Pulmonary artery endothelial cell (primary cell): Measurements from ENCODE around the gene ATP5F1E. TPM values are rescaled to one million over a fixed set of nuclear protein-coding genes. Genes with fewer than 3 reads are reported as not detected.
"Not testable (repeated sequence)": the region's sequence is repeated elsewhere in the genome, so short reads cannot be mapped to it uniquely, and the experiment has no call there.

Experiments
- DNase-seq: peaks from one replicate; pipeline ENCODE4 v3.0.0-alpha.2; 2011; ENCODE audit warnings: low read depth, low spot score
- total RNA-seq: library from RNA; depleted of rRNA; stranded (reverse); fragments of >200 nt; gene quantifications from 2 replicates; pipeline ENCODE4 v1.2.3, GENCODE V29; 2014

Gene ATP5F1E
- total RNA-seq, 1 donor from 2014 or later = 34.8 TPM

DNA sequence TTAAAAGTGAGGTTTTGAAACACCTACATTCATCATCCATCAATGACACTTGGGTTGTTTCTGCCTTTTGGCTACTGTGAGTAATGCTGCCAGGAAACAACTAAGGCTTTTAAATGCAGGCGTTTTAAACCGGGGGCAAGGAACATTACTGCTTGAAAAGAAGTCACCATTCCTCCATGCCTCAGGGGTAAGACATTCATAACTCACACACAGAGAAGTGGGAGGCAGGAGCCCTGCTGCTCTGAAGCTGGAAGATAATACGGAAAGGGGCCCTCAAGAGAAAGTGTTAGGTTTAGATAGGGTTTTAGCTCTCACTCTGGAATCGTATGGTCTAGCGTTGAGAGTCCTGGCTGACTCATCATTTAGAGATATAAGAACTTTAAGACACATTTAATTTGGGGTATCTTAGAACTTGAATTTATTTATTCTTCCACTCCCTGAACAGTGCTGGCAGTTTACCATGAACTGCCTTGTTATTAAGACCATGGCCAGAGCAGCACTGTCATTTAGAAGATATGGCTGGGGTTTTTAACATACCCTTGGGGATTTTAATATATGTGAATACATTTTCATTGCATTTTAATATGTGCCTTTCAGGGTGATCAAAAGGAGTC lies 11.1 kb downstream of the ATP5F1E start:
- DNase-seq = no peak

DNA sequence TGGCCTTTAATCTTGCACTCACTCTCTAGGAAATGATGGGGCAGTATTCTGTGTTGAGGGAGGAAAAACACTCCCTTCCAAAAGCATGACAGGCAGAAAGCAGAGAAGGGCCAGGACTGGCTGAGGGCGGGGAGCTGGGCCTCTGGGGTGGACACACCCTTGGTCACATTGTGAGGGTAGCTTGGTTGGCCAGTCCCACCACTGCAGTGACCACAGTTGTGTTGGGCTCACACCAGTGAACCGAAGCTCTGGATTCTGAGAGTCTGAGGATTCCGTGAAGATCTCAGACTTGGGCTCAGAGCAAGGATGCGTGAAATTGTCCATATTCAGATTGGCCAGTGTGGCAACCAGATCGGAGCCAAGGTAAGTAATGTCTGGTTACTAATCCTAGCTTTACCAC lies 12.9 kb downstream of the ATP5F1E start, which contains the start of gene TUBB1:
TSS of gene TUBB1 (plus strand) at position 213 of the 400 bp plus-strand sequence. CDS start at position 307, 94 bp downstream.
- DNase-seq = no peak

DNA sequence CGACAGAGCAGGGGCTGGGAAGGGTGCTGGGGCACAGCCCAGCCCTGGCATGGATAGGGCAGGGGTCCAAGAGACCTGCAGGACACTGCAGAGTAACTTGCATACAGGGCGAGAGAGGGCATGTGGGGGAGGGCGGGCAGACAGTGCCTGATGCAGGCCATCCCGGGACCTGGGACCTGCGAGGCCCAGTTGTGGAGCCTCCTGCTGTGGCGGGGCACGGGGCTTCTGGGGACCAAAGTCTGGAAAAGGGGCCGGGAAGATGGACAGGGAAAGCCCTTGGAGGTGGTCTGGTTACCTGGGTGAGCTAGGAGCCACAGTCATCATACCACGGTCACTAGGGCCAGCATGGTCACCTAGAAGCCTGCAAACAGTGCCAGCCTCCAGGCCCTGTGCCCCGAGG lies 13.3 kb downstream of the ATP5F1E start:
- no peak for DNase-seq

DNA sequence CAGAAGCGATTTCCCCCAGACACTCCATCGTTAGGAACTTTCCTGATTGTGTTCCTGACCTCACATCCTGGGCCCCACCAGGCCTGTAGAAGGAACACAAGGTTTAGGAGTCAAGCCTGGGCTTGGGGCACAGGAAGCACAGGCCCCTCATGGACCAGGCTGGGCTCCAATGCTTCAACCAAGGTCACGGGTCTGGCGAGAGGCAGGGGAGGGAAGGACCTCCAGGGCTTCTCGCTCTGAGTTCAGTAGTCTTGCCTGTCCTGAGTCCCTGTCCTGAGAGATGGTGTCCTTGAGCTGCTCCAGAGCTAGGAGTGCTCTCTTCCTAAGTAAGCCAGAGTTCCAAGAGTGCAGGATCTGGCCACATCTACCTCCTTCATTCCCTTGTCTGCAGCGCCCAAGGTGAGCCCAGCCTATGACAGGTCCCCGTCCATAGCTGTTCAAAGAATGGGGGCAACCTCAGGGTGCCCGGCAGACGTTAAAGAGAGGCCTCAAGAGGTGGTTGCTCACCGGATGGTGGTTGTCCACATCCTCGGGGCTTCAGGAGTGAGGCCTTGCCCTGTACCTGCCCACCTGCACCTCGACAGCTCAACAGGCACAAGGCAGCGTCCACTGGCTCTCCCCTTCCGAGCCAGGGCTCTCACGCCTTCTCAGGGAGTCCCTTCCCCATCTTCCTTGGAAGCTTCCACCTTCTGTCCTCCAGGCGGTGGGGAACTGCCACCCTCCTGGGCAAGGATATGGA lies 14.5 kb downstream of the ATP5F1E start:
- no peak for DNase-seq

DNA sequence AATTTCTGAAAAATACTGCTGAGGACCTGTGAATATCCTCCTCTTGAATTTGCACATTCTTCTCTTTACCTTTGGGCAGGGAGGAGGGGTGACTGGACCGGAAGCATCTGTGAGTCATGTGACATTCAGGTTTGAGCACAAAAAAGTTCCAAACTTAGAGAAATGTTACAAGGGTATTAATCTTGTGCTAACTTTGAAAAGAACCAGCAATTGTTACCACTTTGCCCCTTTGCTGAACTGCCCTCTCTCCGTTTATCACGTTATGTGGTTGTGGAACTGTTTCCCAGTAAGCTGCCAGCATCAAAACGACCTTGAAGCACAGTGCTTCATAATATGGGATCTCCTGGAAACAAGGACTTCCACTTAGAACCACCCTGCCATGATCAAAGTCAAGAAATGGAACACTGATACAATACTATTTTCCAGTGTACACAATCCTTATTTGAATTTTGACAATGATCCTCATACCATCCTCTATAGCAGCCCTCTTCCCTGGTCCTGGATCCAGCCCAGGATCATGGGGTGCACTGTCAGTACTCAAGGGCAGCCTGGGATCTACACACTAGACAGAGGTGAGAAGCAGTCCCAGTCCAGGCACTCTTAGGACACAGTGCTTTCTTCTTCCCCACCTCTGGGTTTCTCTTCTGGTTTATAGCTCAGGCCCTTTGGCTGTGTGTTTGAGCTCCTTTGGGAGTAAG lies 15.2 kb downstream of the ATP5F1E start:
- no peak for DNase-seq

DNA sequence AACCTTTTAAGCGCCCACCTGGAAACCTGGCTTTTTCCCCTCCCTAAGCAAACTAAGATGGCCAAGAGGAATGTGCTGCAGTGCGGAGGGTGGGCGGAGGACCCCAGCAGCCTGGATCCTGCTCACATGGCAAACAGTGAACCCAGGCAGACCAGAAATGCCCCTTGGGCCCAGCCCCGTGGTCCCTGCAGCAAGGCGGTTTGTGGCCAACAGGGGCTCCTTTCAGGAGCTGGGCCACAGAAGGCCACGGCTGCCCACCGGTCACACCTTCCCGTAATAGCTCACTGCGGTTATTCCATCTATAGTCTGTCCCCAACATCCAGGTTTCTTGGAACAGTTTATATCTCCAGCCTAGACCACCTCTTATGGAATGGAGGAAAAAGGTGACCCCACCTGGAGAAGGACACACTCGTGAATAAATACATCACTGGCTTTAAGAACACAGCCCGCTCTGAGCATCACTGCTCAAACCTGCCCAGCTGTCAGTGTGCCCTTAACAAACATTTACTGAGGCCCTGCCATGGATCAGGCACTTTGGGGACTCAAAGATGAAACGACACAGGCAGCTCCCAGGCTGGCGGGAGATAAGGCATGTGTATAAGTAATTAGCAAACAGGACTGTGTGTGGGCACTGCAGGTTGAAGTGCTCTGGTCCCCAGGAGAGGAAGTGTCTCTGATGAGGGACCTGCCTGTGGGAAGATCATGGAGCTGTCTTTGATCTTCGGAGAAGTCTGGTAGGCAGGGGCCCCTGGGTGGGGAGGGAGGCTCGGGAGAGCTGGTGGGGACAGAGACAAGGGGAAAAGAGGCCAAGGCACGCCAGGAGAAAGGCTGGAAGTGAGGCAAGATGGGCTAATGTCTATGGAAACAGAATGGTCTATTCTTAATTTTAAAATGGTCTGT lies 16.1 kb downstream of the ATP5F1E start:
- DNase-seq = no peak

DNA sequence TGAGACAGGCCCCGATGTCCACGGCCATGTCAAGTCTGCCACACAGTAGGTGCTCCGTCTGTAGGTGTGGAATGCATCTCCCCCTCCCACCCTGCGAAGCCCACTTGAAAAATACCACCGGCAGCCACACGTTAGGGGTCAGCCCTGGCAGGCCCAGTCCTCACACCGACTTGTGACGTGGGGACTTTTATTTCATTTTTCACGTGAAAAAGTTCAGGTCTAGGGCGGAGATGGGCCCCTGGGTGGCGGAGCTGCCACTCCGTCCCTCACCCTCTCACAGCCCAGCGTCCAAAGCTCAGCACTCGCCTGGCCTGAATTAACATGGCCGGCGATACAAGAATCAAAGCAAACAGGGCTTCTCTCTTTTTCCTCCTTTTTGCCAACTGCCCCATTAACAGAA lies 16.7 kb downstream of the ATP5F1E start:
- no peak for DNase-seq

DNA sequence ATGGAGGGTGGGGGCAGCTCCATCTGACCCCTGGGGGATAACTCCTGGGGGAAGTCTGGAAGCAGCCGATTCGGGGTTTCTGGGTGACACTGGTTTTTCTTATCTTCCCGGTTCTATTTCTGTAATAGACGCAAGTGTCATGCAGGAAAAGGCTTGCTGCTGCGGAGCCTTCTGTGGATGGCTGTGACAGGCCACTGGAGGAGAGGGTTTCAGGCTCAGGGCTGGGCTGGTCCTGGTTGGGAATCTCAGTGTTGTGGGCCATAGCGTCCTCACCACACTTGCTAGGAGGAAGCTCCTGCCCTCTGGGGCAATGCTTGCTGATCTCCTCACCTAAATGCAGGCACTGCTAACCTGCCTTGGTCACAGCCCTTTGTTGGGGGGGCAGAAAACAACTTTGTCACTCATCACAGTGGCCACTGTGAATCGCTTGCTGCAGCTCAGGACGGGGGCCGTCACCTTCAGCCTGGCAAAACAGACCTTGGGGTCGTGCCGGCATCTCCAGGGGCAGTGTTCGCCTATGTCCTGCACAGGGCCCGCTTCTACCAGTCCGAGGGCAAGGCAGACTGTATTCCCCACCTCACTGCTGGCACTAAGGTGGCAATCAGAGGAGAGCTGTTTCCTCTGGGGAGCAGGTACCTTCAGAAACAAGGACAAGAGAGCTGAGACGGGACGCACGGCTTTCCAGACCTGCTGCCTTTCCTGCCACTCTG lies 17.3 kb downstream of the ATP5F1E start:
- no peak for DNase-seq

DNA sequence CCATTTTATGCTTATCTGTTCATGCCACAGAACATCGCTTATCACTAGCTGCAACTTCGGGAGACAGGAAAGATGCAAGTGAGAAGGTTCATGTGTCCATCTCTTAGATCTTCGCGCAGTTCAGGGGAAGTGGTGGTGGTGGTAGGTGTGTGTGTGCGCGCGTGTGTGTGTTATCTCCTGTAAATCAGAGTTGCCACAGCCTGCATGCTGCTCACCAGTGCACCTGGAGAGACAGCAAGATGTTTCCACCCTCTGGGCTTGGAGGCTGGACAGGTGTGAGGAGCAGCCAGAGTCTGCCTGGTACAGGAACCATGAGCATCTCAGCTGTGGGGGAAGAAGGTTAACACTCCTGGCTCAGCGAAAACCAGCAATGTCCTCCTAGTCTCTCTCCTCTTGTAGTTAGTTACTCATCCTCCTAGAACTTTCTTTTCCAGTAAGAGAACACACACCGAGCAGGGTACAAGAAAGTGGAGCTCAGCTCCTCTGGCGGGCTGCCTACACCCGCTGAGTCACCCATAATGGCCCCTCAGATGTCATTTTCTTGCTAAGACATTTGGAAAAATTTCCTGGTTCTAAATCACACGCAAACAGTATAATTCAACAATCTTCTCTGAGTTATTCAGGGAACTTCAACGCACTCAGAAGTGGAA lies 18.1 kb downstream of the ATP5F1E start:
- DNase-seq = no peak

DNA sequence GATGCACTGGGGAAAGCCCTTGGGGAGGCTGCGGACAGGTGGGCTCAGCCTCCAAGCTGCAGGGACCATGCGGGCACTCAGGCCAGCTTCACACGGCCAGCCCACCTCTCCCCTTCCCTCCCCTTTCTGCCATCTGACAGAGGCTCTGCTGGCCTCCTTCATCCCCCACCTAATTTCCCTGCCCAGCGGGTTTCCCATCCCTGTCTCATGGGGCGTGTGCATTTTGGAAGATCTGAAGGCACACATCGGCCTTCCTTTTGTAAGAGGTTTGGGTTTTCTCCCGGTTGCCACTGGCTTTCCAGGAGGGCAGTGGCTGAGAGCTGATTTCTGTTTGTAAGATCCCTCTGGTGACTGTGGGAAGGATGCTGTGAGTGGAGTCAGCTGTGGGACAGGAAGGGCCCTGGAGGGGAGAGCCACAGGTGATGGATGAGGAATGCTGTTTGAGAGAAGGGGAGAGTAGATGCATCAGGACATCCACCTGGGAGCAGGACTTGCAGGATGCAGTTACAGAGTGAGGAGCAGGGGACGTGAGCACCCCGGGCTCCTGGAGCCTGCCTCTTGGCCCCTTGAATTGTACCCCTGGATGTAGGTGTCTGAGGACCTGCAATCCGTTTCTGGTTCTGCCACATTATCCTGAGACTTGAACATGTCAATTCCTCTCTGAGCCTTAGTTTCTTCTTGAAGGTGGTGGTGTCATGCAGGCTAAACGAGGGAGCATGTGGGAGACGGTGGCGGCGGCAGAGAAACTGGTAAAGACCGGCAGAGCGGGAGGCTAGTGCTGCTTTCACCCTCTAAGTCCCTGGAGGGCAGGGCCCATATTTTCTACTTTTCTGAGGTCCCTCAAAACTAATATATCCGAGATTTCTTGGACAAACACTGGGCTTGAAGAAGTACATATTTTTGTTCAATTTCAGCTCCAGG lies 18.8 kb downstream of the ATP5F1E start:
- DNase-seq = no peak

DNA sequence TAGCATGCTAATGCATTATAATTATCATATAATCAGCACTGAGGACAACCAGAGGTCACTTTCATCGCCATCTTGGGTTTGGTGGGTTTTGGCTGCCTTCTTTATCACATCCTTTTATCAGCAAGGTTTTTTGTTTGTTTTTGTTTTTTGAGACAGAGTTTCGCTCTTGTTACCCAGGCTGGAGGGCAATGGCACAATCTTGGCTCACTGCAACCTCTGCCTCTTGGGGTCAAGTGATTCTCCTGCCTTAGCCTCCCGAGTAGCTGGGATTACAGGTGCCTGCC lies 20.3 kb downstream of the ATP5F1E start:
- DNase-seq = not testable (repeated sequence)

DNA sequence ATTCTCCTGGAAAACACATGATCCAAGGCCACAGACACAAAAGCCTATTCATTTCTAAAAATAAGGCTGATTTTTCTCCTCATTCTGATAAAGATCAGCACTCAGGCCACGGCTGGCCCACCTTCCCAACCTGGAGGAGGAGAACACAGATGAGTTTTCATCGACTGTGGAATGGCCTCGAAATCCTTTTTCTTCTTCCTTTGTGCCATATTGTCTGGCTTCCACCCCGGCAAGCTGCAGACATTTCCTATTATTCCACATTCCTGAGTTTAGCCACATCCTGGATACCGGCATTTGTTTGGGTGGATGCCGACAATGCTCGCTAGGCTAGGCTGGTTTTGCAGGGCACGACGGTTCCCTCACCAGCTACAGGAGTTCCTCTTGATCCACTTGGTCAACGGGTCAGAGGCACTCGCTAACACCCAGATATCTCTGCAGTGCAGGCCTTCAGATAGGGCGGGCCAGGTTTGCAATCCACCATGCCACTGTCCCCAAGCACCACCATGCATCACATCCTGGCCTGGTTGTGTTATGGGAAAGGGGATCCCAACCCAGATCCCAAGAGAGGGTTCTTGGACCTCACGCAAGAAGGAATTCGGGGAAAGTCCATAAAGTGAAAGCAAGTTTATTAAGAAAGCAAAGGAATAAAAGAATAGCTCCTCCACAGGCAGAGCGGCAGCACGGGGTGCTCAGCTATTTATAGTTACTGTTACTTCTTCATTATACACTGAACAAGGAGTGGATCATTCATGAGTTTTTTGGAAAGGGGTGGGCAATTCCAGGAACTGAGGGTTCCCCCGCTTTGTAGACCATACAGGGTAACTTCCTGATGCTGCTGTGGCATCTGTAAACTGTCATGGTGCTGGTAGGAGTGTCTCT lies 20.9 kb downstream of the ATP5F1E start:
- DNase-seq = peak; percentile 93

DNA sequence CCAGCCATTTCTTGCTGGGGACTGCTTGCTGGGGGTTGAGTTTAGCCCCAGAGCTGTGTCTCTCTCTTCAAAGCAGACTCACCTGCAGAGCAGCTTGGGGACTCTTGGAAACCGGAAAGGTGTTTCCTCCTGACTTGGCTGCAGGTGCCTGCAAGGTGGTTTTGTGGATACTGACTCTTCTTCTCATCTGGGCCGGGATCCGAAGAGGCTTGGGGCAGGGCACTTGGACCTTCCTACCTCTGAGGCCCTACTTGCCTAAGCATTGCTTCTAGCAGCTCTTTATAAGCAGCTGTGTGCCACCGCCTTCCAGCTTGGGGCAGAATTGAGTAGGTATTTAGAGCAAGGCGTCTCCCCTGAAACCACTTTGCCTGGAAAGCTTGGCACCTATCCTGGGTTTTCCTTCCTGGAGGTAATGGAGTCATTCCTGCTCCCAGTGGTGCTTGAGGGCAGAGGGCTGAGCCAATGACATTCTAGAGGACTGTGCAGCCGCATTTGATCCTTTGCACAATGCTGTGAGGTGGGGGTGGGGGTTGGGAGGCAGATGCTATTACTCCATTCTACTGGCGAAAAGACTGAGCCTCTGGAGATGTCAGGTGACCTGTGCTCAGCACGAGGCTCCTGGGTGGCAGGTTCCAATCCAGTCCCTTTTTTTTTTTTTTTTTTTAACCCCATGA lies 21.7 kb downstream of the ATP5F1E start:
- peak; percentile 46 for DNase-seq

DNA sequence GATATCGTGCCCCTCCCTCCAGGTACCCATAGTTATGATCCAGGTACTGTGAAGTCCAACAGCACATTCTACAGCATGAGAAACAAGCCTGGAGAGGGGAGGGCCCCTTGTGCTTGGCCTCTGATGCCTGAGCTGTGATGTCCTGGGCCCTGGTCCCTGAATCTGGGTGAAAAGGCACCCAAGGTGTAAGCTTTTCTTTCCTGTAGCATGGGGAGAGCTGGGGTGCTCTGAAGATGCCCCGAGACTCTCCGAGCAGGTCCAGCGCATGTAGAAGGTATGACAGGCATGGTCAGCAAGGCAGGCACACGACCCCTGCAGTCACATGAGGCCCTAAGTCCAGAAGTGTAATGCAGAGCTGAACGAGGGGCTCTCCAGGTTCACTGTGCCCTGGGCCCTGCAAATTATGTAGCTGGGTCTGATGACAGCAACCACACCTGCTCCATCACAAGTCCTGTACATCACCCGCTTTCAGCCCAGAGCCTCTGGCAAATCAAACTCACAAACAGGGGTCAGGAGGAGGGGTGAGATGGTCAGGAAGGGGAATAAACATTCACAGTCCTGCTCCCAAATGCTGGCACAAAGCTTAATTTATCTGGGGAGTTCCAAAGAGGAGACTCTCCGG lies 23.3 kb downstream of the ATP5F1E start:
- DNase-seq = no peak

DNA sequence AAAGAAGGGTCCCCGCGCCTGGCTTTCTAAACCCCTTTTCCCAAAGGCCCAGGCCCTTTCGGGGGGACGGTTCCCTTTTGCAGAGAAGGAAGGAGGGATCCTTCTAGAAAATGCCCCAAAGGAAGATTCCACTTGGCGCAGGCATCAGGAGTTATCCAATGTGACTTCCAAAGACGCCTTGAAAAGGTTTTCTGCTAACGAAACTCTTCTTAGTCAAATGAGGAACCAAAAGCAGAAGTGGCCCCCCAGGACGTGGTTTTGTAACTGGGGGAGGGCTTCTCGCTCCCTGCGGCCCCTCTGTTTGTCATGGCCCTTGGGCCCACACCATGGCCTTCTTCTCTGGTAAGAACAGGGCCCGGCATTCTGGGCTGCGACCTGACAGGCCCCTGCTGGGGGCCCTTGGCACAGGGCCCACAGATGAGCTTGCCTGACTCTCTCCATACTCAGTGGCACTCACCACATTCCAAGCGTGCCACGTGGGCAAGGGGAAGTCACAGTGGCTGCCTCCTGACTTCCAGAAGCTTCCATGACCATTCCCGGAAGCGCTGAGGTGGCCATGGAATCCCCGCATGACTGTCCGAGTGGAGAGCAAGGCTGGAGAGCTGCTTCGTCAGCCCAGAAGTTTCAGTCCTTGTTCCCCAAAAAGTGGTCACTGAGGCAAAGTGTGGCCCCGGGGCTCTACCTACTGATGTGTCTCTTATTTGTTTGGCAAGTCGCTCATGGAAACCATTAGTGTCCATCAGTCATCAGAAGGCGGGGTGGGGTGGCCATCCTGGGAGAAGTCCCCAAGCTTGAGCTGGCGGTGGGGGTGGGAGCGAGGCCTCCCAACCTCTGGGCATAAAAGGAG lies 24.2 kb downstream of the ATP5F1E start:
- DNase-seq = no peak

DNA sequence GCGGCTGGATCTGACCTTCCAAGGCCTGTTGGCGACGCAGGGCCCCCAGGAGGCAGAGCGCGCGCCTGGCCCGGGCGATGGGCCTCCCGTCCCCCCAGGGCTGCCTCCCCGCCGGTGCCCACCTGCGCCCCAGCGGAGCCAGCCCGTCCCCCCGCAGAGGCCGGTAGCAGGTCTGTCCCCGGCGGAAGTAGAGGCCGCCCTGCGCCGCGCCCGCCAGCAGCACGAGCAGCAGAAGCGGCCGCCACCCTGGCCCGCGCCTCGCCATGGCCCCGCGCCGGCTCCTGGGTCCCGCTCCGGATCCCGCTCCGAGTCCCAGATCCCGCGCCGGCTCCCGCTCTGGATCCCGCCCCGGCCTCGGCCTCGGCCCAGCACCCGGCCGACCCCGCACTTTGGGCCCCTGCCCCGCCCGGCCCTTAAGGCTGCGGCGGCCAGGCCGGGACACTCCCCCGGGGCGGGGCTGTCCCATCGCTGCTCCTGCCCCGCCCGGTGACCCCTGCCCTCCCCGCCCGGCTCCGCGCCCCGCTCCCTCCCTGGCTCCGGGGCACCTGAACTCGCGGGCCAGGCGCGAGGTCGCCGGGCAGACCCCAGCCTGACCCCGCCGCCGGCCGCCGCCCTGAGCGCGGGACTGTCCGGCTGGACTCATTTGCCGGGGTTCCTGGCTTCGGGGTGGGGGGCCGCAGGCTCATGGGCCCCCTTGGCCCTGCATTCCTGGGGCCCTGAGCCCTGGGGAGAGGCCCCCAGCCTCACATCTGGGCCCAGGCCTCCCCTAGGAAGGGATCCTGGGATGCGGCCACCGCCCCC lies 25.1 kb downstream of the ATP5F1E start, which contains the start of gene CTSZ:
TSS of gene CTSZ (minus strand) at position 391 of the 801 bp plus-strand sequence. CDS start at position 265, 126 bp downstream.
- DNase-seq = no peak
